H1 (cell line): Measurements from ENCODE around the gene SUMF1. TPM values are rescaled to one million over a fixed set of nuclear protein-coding genes. Genes with fewer than 3 reads are reported as not detected.

Experiments
- CTCF ChIA-PET: fragments of 300-600 bp; sonication (Branson Sonifier 250); formaldehyde crosslinking; loops from one replicate; lab custom pipeline; 2021; ENCODE audit not compliant: partially characterized antibody; lab: Charles Lee
- POLR2A ChIA-PET: fragments of 300-600 bp; sonication (Branson Sonifier 250); formaldehyde crosslinking; loops from one replicate; lab custom pipeline; 2021; ENCODE audit warnings: inconsistent platforms; ENCODE audit not compliant: partially characterized antibody; lab: Charles Lee
- DNase-seq, 2 experiments: peaks; one replicate each; pipeline versions ENCODE4 v3.0.0 to v3.0.0-alpha.2; 2010 to 2022; ENCODE audit warnings: low spot score in 2 of 2, low read depth in 1 of 2, mixed read lengths in 1 of 2
- FAIRE-seq: peaks from 2 replicates; lab custom pipeline; 2011; peaks lifted over from hg19 to GRCh38; lab: Jason Lieb, UNC
- H2AFZ ChIP-seq: 2 replicates; pipeline ENCODE4 v1.8.1; 2012; ENCODE audit warnings: low read length, inconsistent platforms
- H2AK5ac ChIP-seq: 2 replicates; pipeline ENCODE4 v1.6.1; 2013; ENCODE audit warnings: low read depth, low read length
- H2BK120ac ChIP-seq: replicated peaks from 2 replicates; pipeline ENCODE3; 2013; ENCODE audit warnings: low read depth, low read length, inconsistent platforms
- H2BK12ac ChIP-seq: 2 replicates; pipeline ENCODE4 v1.6.1; 2013; ENCODE audit warnings: low read depth, low read length
- H2BK15ac ChIP-seq: 2 replicates; pipeline ENCODE4 v1.6.1; 2013; ENCODE audit warnings: low read length
- H2BK20ac ChIP-seq: 2 replicates; pipeline ENCODE4 v1.6.1; 2013; ENCODE audit warnings: low read length
- H2BK5ac ChIP-seq: 2 replicates; pipeline ENCODE4 v1.6.1; 2013; ENCODE audit warnings: low read depth, low read length
- H3K14ac ChIP-seq: 2 replicates; pipeline ENCODE4 v1.6.1; 2013; ENCODE audit warnings: inconsistent platforms; ENCODE audit not compliant: insufficient read length
- H3K18ac ChIP-seq: 2 replicates; pipeline ENCODE4 v1.6.1; 2013; ENCODE audit warnings: low read length; ENCODE audit errors: extremely low read depth
- H3K23ac ChIP-seq: 2 replicates; pipeline ENCODE4 v1.6.1; 2013; ENCODE audit warnings: inconsistent platforms; ENCODE audit not compliant: insufficient read length
- H3K23me2 ChIP-seq: 2 replicates; pipeline ENCODE4 v1.6.1; 2013; ENCODE audit warnings: low read depth, low read length
- H3K27ac ChIP-seq: 2 replicates; pipeline ENCODE4 v1.6.1; 2011; ENCODE audit warnings: low read depth, low read length, inconsistent platforms
- H3K27me3 ChIP-seq, 4 experiments: replicated peaks in 1 of 4; 1 replicate in 1 of 4; 2 replicates in 3 of 4; pipeline versions ENCODE4 v1.6.1 to v1.8.1; 2011 to 2013; ENCODE audit warnings: low read length in 3 of 4, mild to moderate bottlenecking in 3 of 4, inconsistent platforms in 2 of 4, mixed read lengths in 2 of 4, moderate library complexity in 1 of 4; ENCODE audit not compliant: control insufficient read depth in 3 of 4, insufficient read depth in 3 of 4; ENCODE audit errors: extremely low read depth in 1 of 4
- H3K36me3 ChIP-seq, 4 experiments: 2 replicates each; pipeline versions ENCODE4 v1.6.1 to v1.8.1; 2011 to 2013; ENCODE audit warnings: mild to moderate bottlenecking in 4 of 4, low read length in 3 of 4, moderate library complexity in 2 of 4, control low read depth in 1 of 4, inconsistent platforms in 1 of 4; ENCODE audit not compliant: insufficient read depth in 4 of 4, control insufficient read depth in 2 of 4
- H3K4ac ChIP-seq: replicated peaks from 2 replicates; pipeline ENCODE3; 2013; ENCODE audit warnings: low read length, low read depth, mixed read lengths, inconsistent platforms; ENCODE audit not compliant: insufficient read length
- H3K4me1 ChIP-seq, 4 experiments: replicated peaks in 1 of 4; 1 replicate in 1 of 4; 2 replicates in 3 of 4; pipeline versions ENCODE4 v1.6.1 to v1.8.1; 2011 to 2013; ENCODE audit warnings: low read length in 3 of 4, inconsistent platforms in 2 of 4, mixed read lengths in 1 of 4; ENCODE audit not compliant: insufficient read depth in 4 of 4, control insufficient read depth in 3 of 4
- H3K4me2 ChIP-seq, 2 experiments: 2 replicates each; pipeline versions ENCODE4 v1.6.1 to v1.8.1; 2011 to 2013; ENCODE audit warnings: low read depth in 2 of 2, low read length in 2 of 2, control low read depth in 1 of 2, inconsistent platforms in 1 of 2, mild to moderate bottlenecking in 1 of 2; ENCODE audit not compliant: insufficient read depth in 1 of 2
- H3K4me3 ChIP-seq, 4 experiments: fragments of 200-600, 300-600 bp in 1 of 4; sonication (generic), shearing (Covaris generic), sonication (Bioruptor Twin) in 1 of 4; 2 replicates each; pipeline versions ENCODE4 v1.5.1 to v1.8.1; 2011 to 2016; ENCODE audit warnings: low read length in 4 of 4, low read depth in 3 of 4, control low read depth in 2 of 4, inconsistent platforms in 2 of 4, mild to moderate bottlenecking in 2 of 4, mixed read lengths in 1 of 4, moderate library complexity in 1 of 4; ENCODE audit not compliant: insufficient read depth in 2 of 4; ENCODE audit errors: extremely low read depth in 1 of 4
- H3K56ac ChIP-seq: replicated peaks from 2 replicates; pipeline ENCODE3; 2013; ENCODE audit warnings: low read depth, mild to moderate bottlenecking, mixed read lengths, low read length, inconsistent platforms; ENCODE audit not compliant: insufficient read length
- H3K79me1 ChIP-seq: 2 replicates; pipeline ENCODE4 v1.6.1; 2013; ENCODE audit warnings: low read depth, low read length, control low read depth
- H3K79me2 ChIP-seq, 2 experiments: 2 replicates each; pipeline versions ENCODE4 v1.6.1 to v1.8.1; 2012 to 2013; ENCODE audit warnings: low read length in 2 of 2, mild to moderate bottlenecking in 2 of 2, inconsistent platforms in 1 of 2; ENCODE audit not compliant: insufficient read depth in 2 of 2, control insufficient read depth in 1 of 2
- H3K9ac ChIP-seq, 4 experiments: replicated peaks in 1 of 4; 1 replicate in 1 of 4; 2 replicates in 3 of 4; pipeline versions ENCODE4 v1.6.1 to v1.8.1; 2011 to 2013; ENCODE audit warnings: low read depth in 3 of 4, low read length in 3 of 4, control low read depth in 2 of 4, mild to moderate bottlenecking in 2 of 4, moderate library complexity in 2 of 4, inconsistent platforms in 1 of 4; ENCODE audit errors: extremely low read depth in 1 of 4
- H3K9me3 ChIP-seq, 2 experiments: 2 replicates each; pipeline versions ENCODE4 v1.6.1 to v1.8.1; 2012 to 2013; ENCODE audit warnings: mild to moderate bottlenecking in 2 of 2, moderate library complexity in 2 of 2, control low read depth in 1 of 2, inconsistent platforms in 1 of 2, low read depth in 1 of 2, low read length in 1 of 2, mixed read lengths in 1 of 2; ENCODE audit not compliant: insufficient read depth in 2 of 2
- H4K20me1 ChIP-seq, 2 experiments: replicated peaks in 1 of 2; 2 replicates each; pipeline versions ENCODE3 to v1.8.1; 2011 to 2013; ENCODE audit warnings: inconsistent platforms in 2 of 2, low read length in 2 of 2, mild to moderate bottlenecking in 1 of 2; ENCODE audit not compliant: insufficient read depth in 2 of 2, control insufficient read depth in 1 of 2
- H4K5ac ChIP-seq: 2 replicates; pipeline ENCODE4 v1.6.1; 2013; ENCODE audit warnings: low read length, low read depth, mixed read lengths, inconsistent platforms; ENCODE audit not compliant: insufficient read length
- H4K8ac ChIP-seq: 2 replicates; pipeline ENCODE4 v1.8.0; 2013; ENCODE audit warnings: mild to moderate bottlenecking, moderate library complexity, low read length, inconsistent platforms; ENCODE audit not compliant: insufficient read depth; ENCODE audit errors: extremely low read depth
- H4K91ac ChIP-seq: replicated peaks from 2 replicates; pipeline ENCODE3; 2013; ENCODE audit warnings: low read length, mixed read lengths, inconsistent platforms; ENCODE audit not compliant: insufficient read length
- E2F6 ChIP-seq: IDR thresholded peaks from 2 replicates; pipeline ENCODE4 v1.6.1; 2012; ENCODE audit warnings: inconsistent platforms
- EGR1 ChIP-seq: IDR thresholded peaks from 2 replicates; pipeline ENCODE4 v1.6.1; 2011; ENCODE audit warnings: low read depth, low read length, borderline replicate concordance
- HDAC2 ChIP-seq, 2 experiments: fragments of 300-600 bp in 1 of 2; sonication (generic) in 1 of 2; IDR thresholded peaks; 2 replicates each; pipeline ENCODE4 v1.6.1; 2011 to 2012; ENCODE audit warnings: low read depth in 2 of 2, low read length in 2 of 2, mild to moderate bottlenecking in 2 of 2, moderate library complexity in 2 of 2, borderline replicate concordance in 1 of 2, inconsistent platforms in 1 of 2
- MAFK ChIP-seq: IDR thresholded peaks from 2 replicates; pipeline ENCODE4 v1.6.1; 2012; ENCODE audit warnings: low read depth, mild to moderate bottlenecking, improper control_type of control experiment, low read length
- POLR2AphosphoS5 ChIP-seq: IDR thresholded peaks from 2 replicates; pipeline ENCODE4 v1.6.1; 2011; ENCODE audit warnings: low read depth, low read length
- SP2 ChIP-seq: IDR thresholded peaks from 2 replicates; pipeline ENCODE4 v1.6.1; 2012; ENCODE audit warnings: mild to moderate bottlenecking, low read length, inconsistent platforms
- WGBS, 2 experiments: shearing (Covaris generic) in 1 of 2; methylation state at CpG; one replicate each; pipeline versions ENCODE4 v1.1.6 to v1.1.7; 2013 to 2015; ENCODE audit warnings: low lambda C conversion rate in 2 of 2, mixed read lengths in 2 of 2, inconsistent platforms in 1 of 2, low coverage in 1 of 2, missing lambda C conversion rate in 1 of 2; ENCODE audit not compliant: insufficient replicate concordance in 2 of 2, insufficient coverage in 1 of 2, insufficient read length in 1 of 2; ENCODE audit errors: extremely low coverage in 1 of 2, missing lambda C conversion rate in 1 of 2; 5-methylcytosine and 5-hydroxymethylcytosine counted together
- polyA plus RNA-seq, 7 experiments: library from polyadenylated mRNA; depleted of rRNA in 3 of 7; stranded (reverse) in 5 of 7; unstranded in 2 of 7; fragments of >200 nt in 5 of 7; fragments of 200-250 nt in 2 of 7; gene quantifications; 1 replicate in 5 of 7; 2 replicates in 1 of 7; 4 replicates in 1 of 7; pipeline versions ENCODE4 v1.2.1 to v1.2.3, GENCODE V29; 2011 to 2013; ENCODE audit warnings: missing spikeins in 2 of 7, mixed read lengths in 2 of 7
- total RNA-seq: library from RNA; stranded (reverse); fragmentation: NEBNext Ultra II Directional; extraction: Animal tissue kit (Norgen Biotek cat#: 25700); gene quantifications from 2 replicates; pipeline ENCODE4 v1.2.1, GENCODE V29; 2021

SUMF1 gene
- total and polyA plus RNA-seq, 2 of the 8 experiments (the other 6 are each of a cell fraction or from before 2014, with no cell fraction given), result 12.5 to 15.0 TPM

- H4K8ac ChIP-seq, result no peak overlapping the region
- 0 out of 7 replicates have a peak, but pooled peaks cover 0 to 2% (median 0%) of the 10 kb centered on the region in 4 experiments for H3K4me1 ChIP-seq
- H3K9me3 ChIP-seq, result peaks cover 3 to 5% of the 10 kb centered on the region in 2 experiments; a peak in 1 of 4 replicates
- no peak overlapping the region for H3K4me2 ChIP-seq
- CTCF ChIA-PET, result interaction anchor here (0.7 to 1.5 kb wide), 3 partner anchors 10 to 389 kb away, joined by 3 to 7 read pairs (median 3); no protein-coding TSS in a partner anchor
- H3K18ac ChIP-seq, result no peak overlapping the region
- H3K4ac ChIP-seq, result no peak overlapping the region
- H2BK5ac ChIP-seq, result no peak overlapping the region
- WGBS, 2 experiments, result 89% methylated on average over 1 of the region's 1 CpG; no CpG with 5 or more reads in 1 of the 2 experiments
- H2AFZ ChIP-seq, result no peak overlapping the region
- no peak overlapping the region for H3K14ac ChIP-seq
- no peak overlapping the region for H2BK12ac ChIP-seq
- H2BK20ac ChIP-seq, result no peak overlapping the region
- H3K56ac ChIP-seq, result no peak overlapping the region
- no peaks in the 10 kb centered on the region for H3K79me2 ChIP-seq
- FAIRE-seq (no peak), DNase-seq (no peak)
- no peaks in the 10 kb centered on the region for H4K20me1 ChIP-seq
- H3K9ac ChIP-seq, result no peak overlapping the region
- peaks cover 0 to 2% (median under 1%) of the 10 kb centered on the region in 4 experiments; a peak in 2 of 8 replicates for H3K36me3 ChIP-seq
- no peaks in the 10 kb centered on the region for H3K27me3 ChIP-seq
- H2BK120ac ChIP-seq, result no peak overlapping the region
- no peaks in the 10 kb centered on the region for H3K23me2 ChIP-seq
- no peak overlapping the region for H2BK15ac ChIP-seq
- H3K4me3 ChIP-seq, result no peak overlapping the region
- no peak overlapping the region for H2AK5ac ChIP-seq
- TF ChIP-seq HDAC2 (IDR thresholded peaks at IDR 0.05; ENCODE audit: borderline replicate concordance in 1 of 2, low read depth in 2 of 2, low read length in 2 of 2), result no peak
- TF ChIP-seq EGR1, result no peak
- no peak for TF ChIP-seq MAFK
- TF ChIP-seq E2F6, result no peak
- TF ChIP-seq POLR2AphosphoS5, result no peak
- TF ChIP-seq SP2, result no peak
- TF ChIP-seq, all 59 proteins: peak for 0
- POLR2A ChIA-PET, result no interaction called here
- Histone ChIP-seq H4K91ac (no peak overlapping the region), H4K5ac (no peak overlapping the region), H3K27ac (no peak overlapping the region), H3K23ac (no peak overlapping the region), H3K79me1 (no peaks in the 10 kb centered on the region)
Measured at GRCh38 chr3:4322635-4323034, 144.4 kb downstream of the SUMF1 start.
